Vagina (tissue), 2 donors: ENCODE measurements around the gene JUP.

Experiments
- CTCF ChIP-seq, 3 experiments: fragments of 450-650 bp in 2 of 3; fragments of 200-600 bp in 1 of 3; sonication (generic) in 1 of 3; IDR thresholded peaks; one replicate each; pipeline ENCODE4 v1.5.1; 2017 to 2019; ENCODE audit warnings: antibody characterized with exemption in 3 of 3, mild to moderate bottlenecking in 2 of 3, moderate library complexity in 2 of 3
- POLR2AphosphoS5 ChIP-seq, 2 donors: sonication (generic); formaldehyde crosslinking; IDR thresholded peaks; one replicate each; pipeline ENCODE4 v1.9.0; 2017; ENCODE audit warnings: antibody characterized with exemption in 2 of 2, mild to moderate bottlenecking in 2 of 2, low read depth in 1 of 2; ENCODE audit not compliant: insufficient read depth in 1 of 2

GRCh38 chr17:41734949-41735313 lies 51.6 kb downstream of the JUP start:
- TF ChIP-seq POLR2AphosphoS5 (IDR thresholded peaks at IDR 0.05; ENCODE audit: insufficient read depth in 1 of 2, low read depth in 1 of 2) (no peak), CTCF (IDR thresholded peaks at IDR 0.05) (no peak)
